ENCODE data around the gene SLC16A12.

DNA sequence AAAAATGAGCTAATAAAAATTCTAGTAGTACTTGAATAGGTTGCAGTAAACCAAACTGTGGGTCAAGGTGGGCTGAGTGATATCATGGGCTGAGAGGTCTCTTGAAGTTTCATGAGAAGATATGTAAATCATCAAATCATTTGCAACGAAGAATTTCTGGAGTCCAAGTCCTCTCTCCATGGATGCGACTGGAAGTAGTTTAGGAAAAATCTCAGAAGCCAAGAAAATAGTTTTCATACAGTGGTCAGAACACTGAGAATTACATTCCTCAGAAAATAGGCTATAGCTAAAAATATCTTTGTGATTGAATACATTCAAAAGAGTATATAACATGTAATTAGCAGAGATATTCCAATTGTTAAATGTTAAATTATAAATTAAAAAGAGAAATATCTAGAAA, 146.6 kb downstream of the SLC16A12 start:
- TF ChIP-seq, protein P1, sequence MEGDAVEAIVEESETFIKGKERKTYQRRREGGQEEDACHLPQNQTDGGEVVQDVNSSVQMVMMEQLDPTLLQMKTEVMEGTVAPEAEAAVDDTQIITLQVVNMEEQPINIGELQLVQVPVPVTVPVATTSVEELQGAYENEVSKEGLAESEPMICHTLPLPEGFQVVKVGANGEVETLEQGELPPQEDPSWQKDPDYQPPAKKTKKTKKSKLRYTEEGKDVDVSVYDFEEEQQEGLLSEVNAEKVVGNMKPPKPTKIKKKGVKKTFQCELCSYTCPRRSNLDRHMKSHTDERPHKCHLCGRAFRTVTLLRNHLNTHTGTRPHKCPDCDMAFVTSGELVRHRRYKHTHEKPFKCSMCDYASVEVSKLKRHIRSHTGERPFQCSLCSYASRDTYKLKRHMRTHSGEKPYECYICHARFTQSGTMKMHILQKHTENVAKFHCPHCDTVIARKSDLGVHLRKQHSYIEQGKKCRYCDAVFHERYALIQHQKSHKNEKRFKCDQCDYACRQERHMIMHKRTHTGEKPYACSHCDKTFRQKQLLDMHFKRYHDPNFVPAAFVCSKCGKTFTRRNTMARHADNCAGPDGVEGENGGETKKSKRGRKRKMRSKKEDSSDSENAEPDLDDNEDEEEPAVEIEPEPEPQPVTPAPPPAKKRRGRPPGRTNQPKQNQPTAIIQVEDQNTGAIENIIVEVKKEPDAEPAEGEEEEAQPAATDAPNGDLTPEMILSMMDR (optimal IDR thresholded peaks at IDR 0.05 in 1 of 3, IDR thresholded peaks at IDR 0.05 in 1 of 3, conservative IDR thresholded peaks at IDR 0.05 in 1 of 3; ENCODE audit: extremely low read depth in 1 of 3, insufficient read depth in 2 of 3, low read length in 3 of 3) = no peak
- no peak for TF ChIP-seq EZH2 (IDR thresholded peaks at IDR 0.05; ENCODE audit: low read length)

Data from keratinocyte (primary cell).